ENCODE data around the gene PACRG. TPM values are rescaled to one million over a fixed set of nuclear protein-coding genes. Genes with fewer than 3 reads are reported as not detected.
A peak's percentile ranks its signal among the peaks of the same experiment; 100 is the strongest.

The PACRG gene
- total RNA-seq, 4 donors from 2014 or later, result 1.7 to 7.7 (median 3.7) TPM

DNA sequence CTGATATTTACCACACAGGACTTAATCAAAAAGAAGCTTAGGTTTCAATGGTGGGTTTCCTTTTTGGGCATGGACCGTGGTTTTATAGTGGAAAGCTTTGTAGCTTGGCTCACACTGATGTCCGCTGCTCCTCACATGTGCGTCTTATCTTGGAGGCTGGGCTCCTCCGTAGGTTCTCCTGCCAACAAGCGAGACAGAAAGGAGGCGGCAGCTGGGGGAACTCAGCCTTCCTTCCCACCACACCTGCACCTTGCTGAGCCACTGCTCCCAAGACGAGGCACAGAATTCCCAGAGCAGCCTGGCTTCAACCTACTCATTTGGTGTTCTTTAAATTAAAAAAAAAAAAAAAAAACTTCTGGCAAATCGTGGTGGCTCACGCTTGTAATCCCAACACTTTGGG is 451.3 kb downstream of the PACRG start:
- no peaks in the 10 kb centered on the region for H3K27me3 ChIP-seq
- no peak overlapping the region for H3K27ac ChIP-seq
- H3K36me3 ChIP-seq, result no peaks in the 10 kb centered on the region
- no peak for DNase-seq
- TF ChIP-seq, protein P1, sequence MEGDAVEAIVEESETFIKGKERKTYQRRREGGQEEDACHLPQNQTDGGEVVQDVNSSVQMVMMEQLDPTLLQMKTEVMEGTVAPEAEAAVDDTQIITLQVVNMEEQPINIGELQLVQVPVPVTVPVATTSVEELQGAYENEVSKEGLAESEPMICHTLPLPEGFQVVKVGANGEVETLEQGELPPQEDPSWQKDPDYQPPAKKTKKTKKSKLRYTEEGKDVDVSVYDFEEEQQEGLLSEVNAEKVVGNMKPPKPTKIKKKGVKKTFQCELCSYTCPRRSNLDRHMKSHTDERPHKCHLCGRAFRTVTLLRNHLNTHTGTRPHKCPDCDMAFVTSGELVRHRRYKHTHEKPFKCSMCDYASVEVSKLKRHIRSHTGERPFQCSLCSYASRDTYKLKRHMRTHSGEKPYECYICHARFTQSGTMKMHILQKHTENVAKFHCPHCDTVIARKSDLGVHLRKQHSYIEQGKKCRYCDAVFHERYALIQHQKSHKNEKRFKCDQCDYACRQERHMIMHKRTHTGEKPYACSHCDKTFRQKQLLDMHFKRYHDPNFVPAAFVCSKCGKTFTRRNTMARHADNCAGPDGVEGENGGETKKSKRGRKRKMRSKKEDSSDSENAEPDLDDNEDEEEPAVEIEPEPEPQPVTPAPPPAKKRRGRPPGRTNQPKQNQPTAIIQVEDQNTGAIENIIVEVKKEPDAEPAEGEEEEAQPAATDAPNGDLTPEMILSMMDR (IDR thresholded peaks at IDR 0.05), result no peak
- TF ChIP-seq POLR2A (IDR thresholded peaks at IDR 0.05), result no peak
- intact Hi-C loops (cut with DNase I), result no loop called here
- no peaks in the 10 kb centered on the region for H3K9me3 ChIP-seq
- 92 to 93% methylated on average over 9 of the region's 9 CpGs for WGBS, 2 donors
- no peak overlapping the region for H3K4me3 ChIP-seq (replicated peaks in 1 of 3)
- peaks cover 0 to 11% of the 10 kb centered on the region in 2 donors for H3K4me1 ChIP-seq

DNA sequence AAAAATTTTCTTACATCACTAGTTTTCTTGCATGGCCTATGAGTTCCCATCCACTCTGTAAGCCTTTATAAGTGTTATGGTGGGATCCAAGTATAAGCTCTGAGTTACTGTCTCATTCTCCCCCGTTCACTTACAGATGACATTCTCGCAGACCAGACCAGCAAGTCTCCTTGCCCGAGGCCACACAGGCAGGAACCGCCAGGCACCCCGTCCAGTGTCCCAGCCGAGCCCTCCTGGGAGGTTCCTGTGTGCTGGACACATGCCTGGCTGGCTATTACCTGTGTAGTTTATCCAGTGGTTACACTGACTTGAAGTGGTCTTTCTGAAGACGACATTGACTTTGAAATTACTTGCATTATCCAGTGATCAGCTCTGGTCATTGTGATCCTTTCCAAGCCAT is 451.9 kb downstream of the PACRG start:
- TF ChIP-seq, protein P1 (IDR thresholded peaks at IDR 0.05), result no peak
- no peak for TF ChIP-seq POLR2A (IDR thresholded peaks at IDR 0.05)
- intact Hi-C loops (cut with DNase I), result no loop called here
- WGBS, 2 donors, result 86 to 90% methylated on average over 7 of the region's 7 CpGs

DNA sequence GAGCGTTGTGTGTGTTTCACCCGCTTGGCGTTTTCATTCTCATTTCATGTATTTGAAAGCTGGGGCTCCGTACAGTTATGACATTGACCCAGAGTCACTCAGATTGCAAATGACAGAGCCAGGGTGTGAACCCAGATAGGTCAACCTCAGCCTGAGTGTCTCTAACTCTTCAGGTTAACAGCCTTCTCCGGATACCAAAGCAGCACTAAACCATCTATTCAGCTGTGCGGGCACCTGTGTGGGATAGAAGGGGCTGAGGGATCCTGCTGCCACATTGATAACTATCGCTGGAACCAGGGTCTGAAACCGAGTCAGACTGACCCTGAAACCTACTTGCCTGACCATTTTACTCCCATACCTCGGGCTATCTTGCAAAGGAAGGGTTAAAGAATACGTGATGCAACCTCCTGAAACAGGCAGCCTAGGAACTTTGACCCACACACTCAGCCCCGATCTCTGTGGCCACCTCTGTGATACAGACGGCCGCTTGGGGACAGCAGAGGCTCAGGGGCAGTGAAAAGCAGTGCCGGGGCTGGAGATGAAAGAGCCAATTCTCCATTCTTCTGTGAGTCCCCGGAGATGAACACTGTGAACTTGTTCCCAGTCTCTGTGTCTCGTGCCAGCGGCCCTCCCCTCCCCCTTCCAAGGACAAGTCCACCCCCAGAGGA is 453.2 kb downstream of the PACRG start:
- intact Hi-C loops (cut with DNase I), result no loop called here
- H3K4me1 ChIP-seq, result peaks cover 0 to 7% of the 10 kb centered on the region in 2 donors
- no peak for TF ChIP-seq POLR2A (IDR thresholded peaks at IDR 0.05)
- TF ChIP-seq, protein P1 (IDR thresholded peaks at IDR 0.05), result peak in 5 of 6 experiments; percentile 18 to 69 (median 53)
- H3K27me3 ChIP-seq, result no peaks in the 10 kb centered on the region
- peak; percentile 41 to 51 for DNase-seq
- no peaks in the 10 kb centered on the region for H3K36me3 ChIP-seq
- H3K4me3 ChIP-seq (replicated peaks in 1 of 3), result no peak overlapping the region
- no peaks in the 10 kb centered on the region for H3K9me3 ChIP-seq
- H3K27ac ChIP-seq, result no peak overlapping the region
- WGBS, 2 donors, result 43 to 50% methylated on average over 17 of the region's 17 CpGs

More for the DNA sequence above, 451.9 kb downstream of the PACRG start:
- Histone ChIP-seq H3K4me3 (replicated peaks in 1 of 3) (no peak overlapping the region), H3K4me1 (peaks cover 0 to 11% of the 10 kb centered on the region in 2 donors), H3K36me3 (no peaks in the 10 kb centered on the region), H3K9me3 (no peaks in the 10 kb centered on the region), H3K27me3 (no peaks in the 10 kb centered on the region), H3K27ac (no peak overlapping the region)
- DNase-seq, result no peak

DNA sequence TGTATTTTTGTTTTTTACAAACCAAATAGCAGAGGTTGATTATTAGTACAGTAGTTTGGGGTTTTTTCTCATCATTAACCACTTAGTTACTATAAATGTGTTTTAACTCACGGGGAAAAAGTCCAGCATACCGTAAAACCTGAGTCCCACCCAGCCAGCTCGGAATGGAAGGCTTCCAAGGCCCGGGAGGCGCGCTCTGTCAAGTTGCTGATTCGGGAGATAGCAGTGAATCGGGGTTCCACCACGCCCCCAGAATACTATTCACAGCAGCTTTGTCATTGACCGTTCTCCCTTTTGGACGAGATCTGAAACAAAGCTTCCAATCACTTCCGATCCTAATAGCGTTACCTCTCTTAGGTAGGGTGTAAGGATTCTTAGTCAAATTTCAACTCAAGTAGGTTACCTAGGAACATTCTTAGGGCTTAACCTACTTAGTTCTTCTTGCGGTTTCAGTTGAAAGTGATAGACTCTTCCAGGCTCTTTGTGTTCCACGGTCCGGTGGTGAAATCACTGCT is 453.9 kb downstream of the PACRG start:
- Histone ChIP-seq H3K36me3 (no peaks in the 10 kb centered on the region), H3K4me3 (replicated peaks in 1 of 3) (no peak overlapping the region), H3K4me1 (peaks cover 0 to 5% of the 10 kb centered on the region in 2 donors), H3K27me3 (no peaks in the 10 kb centered on the region), H3K27ac (no peak overlapping the region), H3K9me3 (no peaks in the 10 kb centered on the region)
- 66 to 73% methylated on average over 16 of the region's 16 CpGs for WGBS, 2 donors
- intact Hi-C loops (cut with DNase I), result no loop called here
- TF ChIP-seq, protein P1 (IDR thresholded peaks at IDR 0.05), result no peak
- no peak for TF ChIP-seq POLR2A (IDR thresholded peaks at IDR 0.05)
- DNase-seq, result no peak

DNA sequence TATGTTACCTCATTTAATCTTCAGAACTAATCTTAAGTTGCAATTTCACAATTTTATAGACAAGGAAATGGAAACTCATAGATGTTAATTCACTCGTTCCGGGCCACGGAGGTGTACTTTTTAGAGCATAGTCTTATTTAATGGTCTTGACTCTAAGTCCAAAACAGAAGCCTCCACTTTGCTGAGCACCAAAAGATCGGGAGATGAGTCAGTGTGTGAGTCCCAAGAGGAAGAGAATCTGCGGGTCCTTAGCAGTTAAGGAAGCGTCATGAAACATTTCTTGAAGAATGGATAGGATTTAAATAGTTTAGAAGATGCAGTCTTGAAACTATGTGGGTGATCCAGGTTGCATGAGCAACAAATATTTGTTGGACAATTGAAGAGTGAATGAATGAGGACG is 454.9 kb downstream of the PACRG start:
- TF ChIP-seq POLR2A (IDR thresholded peaks at IDR 0.05), result no peak
- TF ChIP-seq, protein P1 (IDR thresholded peaks at IDR 0.05), result no peak
- no peak for DNase-seq
- Histone ChIP-seq H3K27ac (no peak overlapping the region), H3K27me3 (no peaks in the 10 kb centered on the region), H3K36me3 (no peaks in the 10 kb centered on the region), H3K4me3 (replicated peaks in 1 of 3) (no peak overlapping the region), H3K9me3 (no peaks in the 10 kb centered on the region), H3K4me1 (peaks cover 0 to 5% of the 10 kb centered on the region in 2 donors)
- 88 to 91% methylated on average over 7 of the region's 7 CpGs for WGBS, 2 donors
- intact Hi-C loops (cut with DNase I), result no loop called here
